ENCODE results near the gene PHETA1.

DNA sequence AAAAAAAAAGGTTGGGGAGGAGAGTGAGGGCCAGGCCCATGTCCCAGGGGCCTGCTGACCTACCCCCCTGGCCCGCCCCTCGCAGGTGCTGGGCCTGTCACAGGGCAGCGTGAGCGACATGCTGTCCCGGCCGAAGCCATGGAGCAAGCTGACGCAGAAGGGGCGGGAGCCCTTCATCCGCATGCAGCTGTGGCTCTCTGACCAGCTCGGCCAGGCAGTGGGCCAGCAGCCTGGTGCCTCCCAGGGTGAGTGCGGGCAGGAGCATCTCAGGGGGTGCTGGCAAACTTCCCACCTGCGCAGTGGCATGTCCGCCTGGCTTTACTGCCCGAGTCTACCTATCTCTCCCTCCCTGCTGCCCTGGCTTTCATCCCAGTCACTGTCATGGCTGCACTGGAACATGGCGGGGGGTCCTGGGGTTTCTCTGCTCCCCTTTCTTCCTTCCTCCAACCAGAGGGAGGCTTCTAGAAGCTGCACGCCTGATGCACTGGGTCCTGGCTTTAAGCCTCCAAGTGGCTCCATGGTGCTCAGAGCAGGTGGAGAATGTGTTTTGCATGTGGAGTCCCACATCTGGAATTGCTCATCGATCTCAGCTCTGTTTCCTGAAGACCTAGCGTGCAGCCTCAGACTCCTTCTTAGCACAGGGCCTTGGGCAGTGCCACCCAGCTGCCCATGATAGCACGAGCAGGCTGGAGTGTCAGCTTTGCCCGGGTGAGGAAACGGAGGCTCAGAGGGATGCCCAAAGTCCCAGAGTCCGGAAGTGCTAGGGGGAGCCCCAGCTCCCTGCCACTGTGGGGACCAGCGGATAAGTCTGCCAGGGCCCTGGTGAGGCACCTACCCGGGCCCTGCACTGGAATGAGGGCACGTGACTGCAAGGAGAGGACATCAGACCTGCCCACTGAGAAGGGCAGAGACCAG is 46.3 kb downstream of the PHETA1 start:
- no peak for TF ChIP-seq POLR2A (IDR thresholded peaks at IDR 0.05)
- TF ChIP-seq, protein P1, sequence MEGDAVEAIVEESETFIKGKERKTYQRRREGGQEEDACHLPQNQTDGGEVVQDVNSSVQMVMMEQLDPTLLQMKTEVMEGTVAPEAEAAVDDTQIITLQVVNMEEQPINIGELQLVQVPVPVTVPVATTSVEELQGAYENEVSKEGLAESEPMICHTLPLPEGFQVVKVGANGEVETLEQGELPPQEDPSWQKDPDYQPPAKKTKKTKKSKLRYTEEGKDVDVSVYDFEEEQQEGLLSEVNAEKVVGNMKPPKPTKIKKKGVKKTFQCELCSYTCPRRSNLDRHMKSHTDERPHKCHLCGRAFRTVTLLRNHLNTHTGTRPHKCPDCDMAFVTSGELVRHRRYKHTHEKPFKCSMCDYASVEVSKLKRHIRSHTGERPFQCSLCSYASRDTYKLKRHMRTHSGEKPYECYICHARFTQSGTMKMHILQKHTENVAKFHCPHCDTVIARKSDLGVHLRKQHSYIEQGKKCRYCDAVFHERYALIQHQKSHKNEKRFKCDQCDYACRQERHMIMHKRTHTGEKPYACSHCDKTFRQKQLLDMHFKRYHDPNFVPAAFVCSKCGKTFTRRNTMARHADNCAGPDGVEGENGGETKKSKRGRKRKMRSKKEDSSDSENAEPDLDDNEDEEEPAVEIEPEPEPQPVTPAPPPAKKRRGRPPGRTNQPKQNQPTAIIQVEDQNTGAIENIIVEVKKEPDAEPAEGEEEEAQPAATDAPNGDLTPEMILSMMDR (IDR thresholded peaks at IDR 0.05) = no peak

All from testis (tissue), 2 donors.